Measurements from ENCODE around the gene EIF4A2. TPM values are rescaled to one million over a fixed set of nuclear protein-coding genes. Genes with fewer than 3 reads are reported as not detected.

EIF4A2 gene
- total RNA-seq, 1 donor from 2014 or later: 450 TPM

DNA sequence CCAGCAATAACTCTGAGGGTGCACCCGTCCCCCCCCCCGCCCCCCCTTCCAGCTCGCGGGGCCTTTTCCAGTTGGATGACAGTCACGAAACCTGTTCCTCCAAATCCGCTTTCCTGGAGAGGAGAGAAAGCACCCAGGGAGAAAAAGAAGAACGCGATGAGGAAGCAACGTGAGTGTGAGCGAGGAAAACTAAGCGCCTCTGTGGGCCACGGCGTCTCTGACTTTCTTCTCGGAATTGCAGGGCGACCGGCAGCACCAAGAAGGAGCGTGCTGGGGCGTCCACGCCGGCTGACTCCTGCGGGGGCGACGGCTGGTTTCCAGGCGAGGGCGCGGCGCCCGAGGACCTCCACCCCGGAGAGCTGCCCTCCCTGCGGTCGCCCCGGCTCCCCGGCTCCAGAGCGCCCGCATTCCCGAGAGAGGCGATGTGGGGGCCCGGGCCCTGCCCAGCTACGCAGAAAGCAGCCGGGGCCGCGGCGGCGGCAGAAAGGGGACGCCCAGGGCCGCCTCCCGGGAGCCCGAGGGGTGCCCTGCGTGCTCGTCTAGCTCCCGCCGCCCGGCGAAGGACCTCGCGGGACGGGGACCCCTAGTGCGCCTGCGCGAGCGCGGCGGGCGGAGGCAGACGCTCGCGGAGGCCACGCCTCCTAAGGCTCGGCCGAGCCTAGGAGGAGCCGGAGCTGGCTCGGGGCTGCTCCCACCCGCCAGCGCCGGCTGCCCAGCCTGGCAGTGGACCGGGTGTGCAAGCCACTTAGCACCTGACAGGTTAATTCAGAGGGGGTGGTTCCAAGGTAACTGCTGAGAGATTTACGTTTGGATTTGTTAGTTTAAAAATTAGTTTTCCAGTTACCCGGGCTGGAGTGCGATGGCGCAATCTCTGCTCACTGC lies 43.8 kb downstream of the EIF4A2 start:
- peak; percentile 84 for DNase-seq (ENCODE audit: low spot score)
- intact Hi-C loops (cut with micrococcal nuclease): loop anchor here (2.0 to 10.0 kb wide), 6 partner anchors 20 to 842 kb away; partner anchors contain the start of genes DNAJB11, RFC4 and ST6GAL1
- Mint-ChIP-seq H3K9me3 (no peaks in the 10 kb centered on the region), H3K27ac (peak overlapping the region; percentile 65), H3K36me3 (ENCODE audit: low read depth) (peaks cover 3% of the 10 kb centered on the region), H3K4me3 (ENCODE audit: low read depth) (peak overlapping the region; percentile 91), H3K4me1 (ENCODE audit: low read depth) (peaks cover 21% of the 10 kb centered on the region), H3K27me3 (ENCODE audit: low read depth) (peaks cover 39% of the 10 kb centered on the region)

DNA sequence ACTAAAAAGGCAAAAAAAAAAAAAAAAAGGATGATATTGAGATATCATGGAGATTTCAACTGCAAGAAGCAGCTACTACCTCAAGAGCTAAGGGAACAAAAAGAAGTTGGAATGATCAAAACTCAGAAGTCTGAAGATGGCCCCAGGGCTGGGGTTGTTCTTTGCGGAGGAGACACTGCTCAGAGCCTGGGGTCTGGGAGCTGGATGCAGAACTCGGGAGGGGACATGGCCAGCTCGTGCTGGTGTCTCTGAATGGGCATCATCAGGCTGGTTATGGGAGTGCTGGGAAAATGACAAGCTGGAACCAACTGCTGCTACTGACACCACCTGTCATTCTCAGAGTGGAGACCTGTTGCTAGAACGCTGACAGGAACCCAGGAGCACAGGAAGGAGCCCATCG lies 45.0 kb downstream of the EIF4A2 start:
- H3K27ac Mint-ChIP-seq: no peak overlapping the region
- H3K4me1 Mint-ChIP-seq (ENCODE audit: low read depth): peaks cover 21% of the 10 kb centered on the region
- intact Hi-C loops (cut with micrococcal nuclease): loop anchor here (5.0 to 10.0 kb wide), 2 partner anchors 256 to 844 kb away; partner anchors contain the start of gene DNAJB11
- H3K27me3 Mint-ChIP-seq (ENCODE audit: low read depth): peaks cover 50% of the 10 kb centered on the region
- H3K9me3 Mint-ChIP-seq: no peaks in the 10 kb centered on the region
- DNase-seq (ENCODE audit: low spot score): no peak
- peaks cover 3% of the 10 kb centered on the region for H3K36me3 Mint-ChIP-seq (ENCODE audit: low read depth)
- no peak overlapping the region for H3K4me3 Mint-ChIP-seq (ENCODE audit: low read depth)

DNA sequence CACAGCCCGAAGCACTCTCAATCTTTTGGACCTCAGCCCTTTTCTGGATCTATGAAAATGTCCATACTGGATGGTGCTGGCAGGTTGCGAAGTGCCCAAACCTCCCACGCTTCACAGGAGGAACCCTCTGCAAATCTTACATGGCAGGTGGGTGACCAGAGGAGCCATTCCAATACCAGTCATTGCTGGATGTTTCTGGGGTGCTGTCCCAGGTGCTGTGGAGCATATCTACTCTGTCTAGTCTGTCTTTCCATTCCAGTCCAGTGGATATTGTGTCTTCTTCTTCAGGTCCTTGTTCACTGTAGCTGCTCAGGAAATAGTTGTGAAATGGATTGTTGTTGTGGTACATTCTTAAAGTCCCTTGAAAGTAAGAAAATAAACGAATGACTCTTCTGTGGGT lies 48.4 kb downstream of the EIF4A2 start:
- intact Hi-C loops (cut with micrococcal nuclease): no loop called here
- no peak overlapping the region for H3K27ac Mint-ChIP-seq

DNA sequence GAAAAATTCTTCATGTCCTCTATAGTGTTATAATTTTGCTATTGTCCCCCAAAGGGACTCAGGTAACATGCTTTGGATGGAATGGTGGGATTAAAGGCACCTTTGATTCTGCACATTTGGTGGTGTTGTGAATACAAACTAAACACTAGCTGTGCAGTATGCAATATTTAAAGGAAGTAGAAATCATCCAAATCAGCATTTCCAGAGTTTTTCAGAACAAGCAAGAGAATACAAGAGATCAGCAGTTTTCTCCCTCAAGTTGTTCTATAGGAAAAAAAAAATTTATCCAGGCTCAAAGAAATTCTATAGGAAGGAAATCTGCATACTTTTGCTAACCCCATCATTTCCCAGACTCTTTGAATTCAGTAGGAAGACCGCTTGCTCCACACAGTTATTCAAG lies 48.9 kb downstream of the EIF4A2 start:
- intact Hi-C loops (cut with micrococcal nuclease): no loop called here
- peaks cover 67% of the 10 kb centered on the region for H3K27me3 Mint-ChIP-seq (ENCODE audit: low read depth)
- no peak overlapping the region for H3K4me3 Mint-ChIP-seq (ENCODE audit: low read depth)
- no peak for DNase-seq (ENCODE audit: low spot score)
- H3K27ac Mint-ChIP-seq: no peak overlapping the region
- no peaks in the 10 kb centered on the region for H3K36me3 Mint-ChIP-seq (ENCODE audit: low read depth)
- peaks cover 2% of the 10 kb centered on the region for H3K4me1 Mint-ChIP-seq (ENCODE audit: low read depth)
- no peaks in the 10 kb centered on the region for H3K9me3 Mint-ChIP-seq

More for the DNA sequence above, 48.4 kb downstream of the EIF4A2 start:
- H3K36me3 Mint-ChIP-seq (ENCODE audit: low read depth): no peaks in the 10 kb centered on the region
- H3K4me3 Mint-ChIP-seq (ENCODE audit: low read depth): no peak overlapping the region
- no peaks in the 10 kb centered on the region for H3K9me3 Mint-ChIP-seq
- DNase-seq (ENCODE audit: low spot score): no peak
- H3K27me3 Mint-ChIP-seq (ENCODE audit: low read depth): peaks cover 67% of the 10 kb centered on the region
- H3K4me1 Mint-ChIP-seq (ENCODE audit: low read depth): peaks cover 2% of the 10 kb centered on the region

Other genes with a start within 250 kb of the EIF4A2 start
- gene CRYGS, start 239.2 kb upstream of the EIF4A2 start, total RNA-seq: 3.8 and 5.6 TPM in 2 replicates
- gene TBCCD1, start 216.2 kb upstream of the EIF4A2 start, total RNA-seq: 17.5 and 17.7 TPM in 2 replicates
- 66.3 and 72.8 TPM in 2 replicates for gene DNAJB11, start 212.9 kb upstream of the EIF4A2 start, total RNA-seq
- gene AHSG, start 170.5 kb upstream of the EIF4A2 start, total RNA-seq: not detected in 2 replicates
- gene FETUB, start 143.2 kb upstream of the EIF4A2 start, total RNA-seq: not detected in 2 replicates
- gene HRG, start 117.6 kb upstream of the EIF4A2 start, total RNA-seq: not detected in 2 replicates
- gene KNG1, start 66.2 kb upstream of the EIF4A2 start, total RNA-seq: not detected in 2 replicates
- gene RFC4, start 22.9 kb downstream of the EIF4A2 start, total RNA-seq: 97.2 and 105 TPM in 2 replicates
- gene ADIPOQ, start 59.1 kb downstream of the EIF4A2 start, total RNA-seq: not detected in 2 replicates
- 78.1 and 85.9 TPM in 2 replicates for gene ST6GAL1, start 146.9 kb downstream of the EIF4A2 start, total RNA-seq

Measured in activated T-helper 2 cell treated with anti-CD3 and anti-CD28 coated beads, Interferon-gamma antibody, Interleukin-2, Interleukin-4, amounts not matched to agents 10 μg/mL and 5 μg/mL and 100 μg/mL, durations not matched to agents 14 hours and 24 hours and 36 hours (primary cell).